Measurements from ENCODE around the gene RICTOR.
A peak's percentile ranks its signal among the peaks of the same experiment; 100 is the strongest.
"Not testable (repeated sequence)": the region's sequence is repeated elsewhere in the genome, so short reads cannot be mapped to it uniquely, and the experiment has no call there.

The RICTOR gene

GRCh38 chr5:39052141-39052540 is 22.1 kb downstream of the RICTOR start:
- H3K4me3 ChIP-seq (ENCODE audit: low read depth, low read length), result no peak overlapping the region
- TF ChIP-seq, protein P1, sequence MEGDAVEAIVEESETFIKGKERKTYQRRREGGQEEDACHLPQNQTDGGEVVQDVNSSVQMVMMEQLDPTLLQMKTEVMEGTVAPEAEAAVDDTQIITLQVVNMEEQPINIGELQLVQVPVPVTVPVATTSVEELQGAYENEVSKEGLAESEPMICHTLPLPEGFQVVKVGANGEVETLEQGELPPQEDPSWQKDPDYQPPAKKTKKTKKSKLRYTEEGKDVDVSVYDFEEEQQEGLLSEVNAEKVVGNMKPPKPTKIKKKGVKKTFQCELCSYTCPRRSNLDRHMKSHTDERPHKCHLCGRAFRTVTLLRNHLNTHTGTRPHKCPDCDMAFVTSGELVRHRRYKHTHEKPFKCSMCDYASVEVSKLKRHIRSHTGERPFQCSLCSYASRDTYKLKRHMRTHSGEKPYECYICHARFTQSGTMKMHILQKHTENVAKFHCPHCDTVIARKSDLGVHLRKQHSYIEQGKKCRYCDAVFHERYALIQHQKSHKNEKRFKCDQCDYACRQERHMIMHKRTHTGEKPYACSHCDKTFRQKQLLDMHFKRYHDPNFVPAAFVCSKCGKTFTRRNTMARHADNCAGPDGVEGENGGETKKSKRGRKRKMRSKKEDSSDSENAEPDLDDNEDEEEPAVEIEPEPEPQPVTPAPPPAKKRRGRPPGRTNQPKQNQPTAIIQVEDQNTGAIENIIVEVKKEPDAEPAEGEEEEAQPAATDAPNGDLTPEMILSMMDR (IDR thresholded peaks at IDR 0.05; ENCODE audit: low read depth, low read length, missing control alignments), result no peak
- DNase-seq (ENCODE audit: low read depth), result no peak

- no peak overlapping the region for H3K4me3 ChIP-seq (ENCODE audit: low read depth, low read length)
- DNase-seq (ENCODE audit: low read depth), result no peak
- TF ChIP-seq, protein P1 (IDR thresholded peaks at IDR 0.05; ENCODE audit: low read depth, low read length, missing control alignments), result no peak
Measured at GRCh38 chr5:39049315-39049714, 24.9 kb downstream of the RICTOR start.

DNA sequence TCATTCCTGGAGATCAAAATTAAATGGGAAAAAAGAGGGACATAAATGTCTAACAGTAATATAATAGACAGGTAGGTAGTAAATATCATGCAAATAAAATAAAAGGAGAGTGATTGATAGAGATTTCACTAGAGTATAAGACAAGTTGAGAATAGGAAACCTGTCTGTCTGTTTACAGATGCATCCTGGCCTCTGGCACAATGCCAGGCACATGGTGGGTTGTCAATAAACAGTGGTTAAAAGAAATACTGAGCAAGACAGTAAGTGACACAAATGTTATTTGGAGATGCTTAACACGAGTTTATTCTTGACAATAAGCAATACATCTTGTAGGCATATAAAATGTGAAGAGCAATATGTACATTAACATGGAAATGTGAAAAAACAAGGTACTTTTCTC is 33.3 kb downstream of the RICTOR start:
- H3K4me3 ChIP-seq (ENCODE audit: low read depth, low read length), result no peak overlapping the region
- no peak for DNase-seq (ENCODE audit: low read depth)
- TF ChIP-seq, protein P1 (IDR thresholded peaks at IDR 0.05; ENCODE audit: low read depth, low read length, missing control alignments), result no peak

- DNase-seq (ENCODE audit: low read depth); H3K4me3 ChIP-seq (ENCODE audit: low read depth, low read length): not testable (repeated sequence)
Measured at GRCh38 chr5:39034493-39034892, 39.7 kb downstream of the RICTOR start.

GRCh38 chr5:39031041-39031440 is 43.2 kb downstream of the RICTOR start:
- DNase-seq (ENCODE audit: low read depth), result no peak
- H3K4me3 ChIP-seq (ENCODE audit: low read depth, low read length), result no peak overlapping the region
- TF ChIP-seq, protein P1 (IDR thresholded peaks at IDR 0.05; ENCODE audit: low read depth, low read length, missing control alignments), result no peak

- H3K4me3 ChIP-seq (ENCODE audit: low read depth, low read length), result no peak overlapping the region
- DNase-seq (ENCODE audit: low read depth), result peak; percentile 0
- TF ChIP-seq, protein P1 (IDR thresholded peaks at IDR 0.05; ENCODE audit: low read depth, low read length, missing control alignments), result no peak
Measured at GRCh38 chr5:39025456-39025855, 48.7 kb downstream of the RICTOR start.

- no peak overlapping the region for H3K4me3 ChIP-seq (ENCODE audit: low read depth, low read length)
- DNase-seq (ENCODE audit: low read depth), result no peak
- TF ChIP-seq, protein P1 (IDR thresholded peaks at IDR 0.05; ENCODE audit: low read depth, low read length, missing control alignments), result no peak
Measured at GRCh38 chr5:39024884-39025283, 49.3 kb downstream of the RICTOR start.

- TF ChIP-seq, protein P1 (IDR thresholded peaks at IDR 0.05; ENCODE audit: low read depth, low read length, missing control alignments), result no peak
- no peak for DNase-seq (ENCODE audit: low read depth)
- no peak overlapping the region for H3K4me3 ChIP-seq (ENCODE audit: low read depth, low read length)
Measured at GRCh38 chr5:39024005-39024404, 50.2 kb downstream of the RICTOR start.
